Measurements from ENCODE around the gene KATNAL2. TPM values are rescaled to one million over a fixed set of nuclear protein-coding genes. Genes with fewer than 3 reads are reported as not detected.

KATNAL2 gene
- total and polyA plus RNA-seq, 5 donors = 5.0 to 7.0 (median 6.0) TPM

Other genes starting within 250 kb of the KATNAL2 start
- gene ST8SIA5, start 160.5 kb upstream of the KATNAL2 start, total RNA-seq = 10 to 100 TPM in 3 of 4 donors, 1 to 10 TPM in 1; 3.4 to 16.0 (median 11.3) TPM
- 8.4 TPM for gene ST8SIA5, start 160.5 kb upstream of the KATNAL2 start, polyA plus RNA-seq
- gene PIAS2, start 95 bp upstream of the KATNAL2 start, total RNA-seq = 10 to 100 TPM; 35.7 to 44.0 (median 42.1) TPM
- 7.7 TPM for gene PIAS2, start 95 bp upstream of the KATNAL2 start, polyA plus RNA-seq
- not detected for gene ELOA2, start 118.0 kb downstream of the KATNAL2 start, total RNA-seq
- gene ELOA2, start 118.0 kb downstream of the KATNAL2 start, polyA plus RNA-seq = not detected
- gene HDHD2, start 232.9 kb downstream of the KATNAL2 start, total RNA-seq = 10 to 100 TPM; 34.3 to 39.9 (median 35.9) TPM
- 23.0 TPM for gene HDHD2, start 232.9 kb downstream of the KATNAL2 start, polyA plus RNA-seq

Data from right cardiac atrium (tissue), 5 donors.